HG02938 (cell line): ENCODE data around the gene ABCB1.

Experiments used
- ATAC-seq: cut with Tn5 transposase; IDR thresholded peaks from one replicate; pipeline ENCODE4 v1.9.1; 2021; ENCODE audit warnings: mild to moderate bottlenecking, moderate library complexity; ENCODE audit not compliant: unreplicated experiment

ABCB1 gene

GRCh38 chr7:87517136-87517815 lies 83.4 kb downstream of the ABCB1 start:
- no peak for ATAC-seq

- no peak for ATAC-seq
Observed at GRCh38 chr7:87513735-87514335, 86.8 kb downstream of the ABCB1 start.

GRCh38 chr7:87512906-87513305 lies 87.8 kb downstream of the ABCB1 start:
- no peak for ATAC-seq

DNA sequence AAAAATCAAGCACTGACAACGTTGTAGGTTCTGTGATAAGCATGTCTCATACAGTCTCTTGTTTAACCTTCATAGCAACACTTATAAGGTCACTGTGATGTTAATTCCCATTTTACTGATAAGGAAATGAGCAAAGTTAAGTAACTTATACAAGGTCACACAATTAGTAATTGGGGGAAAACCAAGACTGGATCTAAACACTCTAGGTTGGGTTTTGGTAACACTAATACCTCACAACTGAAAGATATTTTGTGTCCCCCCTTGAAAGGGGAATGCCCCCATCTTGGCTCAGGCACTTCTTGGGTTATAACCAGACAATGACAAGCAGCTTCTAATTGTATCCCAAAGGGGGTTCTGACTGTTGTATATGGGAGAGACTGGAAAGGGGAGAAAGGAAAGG lies 89.2 kb downstream of the ABCB1 start:
- no peak for ATAC-seq

DNA sequence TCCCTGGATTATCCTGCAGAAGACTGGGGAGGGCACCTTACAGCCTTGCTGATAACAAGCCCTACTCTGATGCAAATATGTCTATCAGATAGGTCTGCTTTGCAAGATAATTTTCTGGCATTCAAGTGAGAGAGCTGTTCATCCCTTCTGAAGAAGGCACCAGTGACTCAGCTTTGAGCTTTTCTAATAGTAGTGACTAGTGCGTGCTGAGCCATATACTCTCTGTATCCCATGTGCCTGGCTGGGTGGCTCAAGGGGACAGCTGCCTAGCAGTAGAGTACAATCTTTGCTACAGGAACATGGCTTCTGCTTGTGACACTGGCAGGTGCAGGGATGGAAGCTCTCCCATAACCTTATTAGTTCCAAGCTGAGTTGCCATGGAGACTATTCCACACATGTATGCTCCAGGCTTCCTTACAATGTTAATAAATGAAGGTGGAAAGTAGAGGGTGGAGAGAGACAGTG lies 90.2 kb downstream of the ABCB1 start:
- no peak for ATAC-seq

DNA sequence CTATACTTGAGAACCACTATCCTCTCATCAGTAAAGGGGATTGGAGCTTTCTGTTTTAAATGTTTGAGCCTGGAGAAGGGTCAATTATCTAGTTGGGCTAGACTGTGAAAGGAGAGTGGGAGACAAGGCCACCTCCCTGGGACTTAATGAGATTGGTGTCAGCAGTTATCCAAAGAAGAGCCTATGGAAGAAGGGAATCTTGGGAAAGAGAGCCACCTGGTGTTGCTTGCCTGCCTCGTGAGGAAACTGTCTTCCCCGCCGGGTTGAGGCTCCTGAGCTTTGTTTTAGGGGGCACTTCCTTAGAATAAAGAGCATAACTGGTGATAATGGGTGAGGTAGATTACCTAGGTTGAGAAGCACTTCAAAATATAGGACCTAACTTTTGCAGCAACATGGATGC lies 93.2 kb downstream of the ABCB1 start:
- ATAC-seq, result no peak

- no peak for ATAC-seq
Observed at GRCh38 chr7:87506246-87507180, 94.2 kb downstream of the ABCB1 start.

GRCh38 chr7:87505557-87506245 lies 95.0 kb downstream of the ABCB1 start:
- no peak for ATAC-seq

DNA sequence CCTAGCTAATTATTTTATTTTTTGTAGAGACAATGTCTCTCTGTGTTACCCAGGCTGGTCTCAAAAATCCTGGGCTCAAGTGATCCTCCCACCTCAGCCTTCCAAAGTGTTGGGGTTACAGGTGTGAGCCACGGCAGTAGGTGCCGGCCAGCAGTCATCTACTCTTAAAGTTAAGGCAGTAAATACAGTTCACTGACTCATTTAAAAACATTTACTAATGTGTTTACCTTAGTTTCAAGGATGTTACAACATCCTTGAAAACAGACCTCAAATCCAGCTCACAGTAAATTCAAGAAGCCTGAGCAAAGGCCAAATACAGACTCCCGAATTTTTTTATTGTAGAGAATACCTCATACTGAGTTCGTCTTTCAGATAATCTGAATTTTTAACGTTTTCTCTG lies 95.6 kb downstream of the ABCB1 start:
- no peak for ATAC-seq

GRCh38 chr7:87499494-87499893 lies 101.2 kb downstream of the ABCB1 start:
- no peak for ATAC-seq

DNA sequence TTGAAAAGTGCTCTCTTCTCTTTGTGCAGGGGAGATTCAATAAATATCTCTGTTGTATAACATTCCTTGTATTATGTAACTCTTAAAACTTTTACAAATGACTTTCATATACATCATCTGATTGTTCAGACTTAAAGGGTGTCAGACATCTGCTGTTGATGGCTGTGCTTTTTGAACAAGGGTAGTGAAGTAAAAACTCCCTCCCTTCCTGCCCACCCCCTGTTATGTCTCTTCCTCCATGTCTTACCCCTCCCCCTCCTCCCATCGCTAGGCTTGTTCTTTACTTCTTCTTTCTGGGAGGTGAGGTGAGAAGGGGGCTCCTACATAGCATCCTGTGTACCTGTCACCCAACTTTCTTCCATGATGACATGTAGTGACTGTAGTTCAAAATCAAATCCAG lies 101.8 kb downstream of the ABCB1 start:
- ATAC-seq, result no peak

- no peak for ATAC-seq
Observed at GRCh38 chr7:87497482-87497881, 103.2 kb downstream of the ABCB1 start.

GRCh38 chr7:87495366-87495765 lies 105.3 kb downstream of the ABCB1 start:
- no peak for ATAC-seq

GRCh38 chr7:87494454-87494853 lies 106.2 kb downstream of the ABCB1 start:
- no peak for ATAC-seq

DNA sequence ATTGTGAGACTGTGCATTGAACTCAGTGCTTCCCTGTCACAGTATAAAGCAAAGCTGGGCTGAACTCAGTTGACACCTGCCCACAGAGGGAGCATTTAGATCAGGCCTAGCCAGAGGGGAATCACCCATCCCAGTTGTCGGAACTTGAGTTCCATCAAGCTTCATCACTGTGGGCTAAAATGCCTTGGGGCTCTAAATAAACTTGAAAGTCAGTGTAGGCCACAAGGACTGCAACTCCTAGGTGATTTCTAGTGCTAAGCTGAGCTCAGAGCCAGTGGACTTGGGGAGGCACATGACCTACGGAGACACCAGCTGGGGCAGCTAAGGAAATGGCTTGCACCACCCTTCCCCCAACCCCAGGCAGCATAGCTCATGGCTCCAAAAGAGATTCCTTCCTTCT lies 117.6 kb downstream of the ABCB1 start:
- ATAC-seq, result no peak

DNA sequence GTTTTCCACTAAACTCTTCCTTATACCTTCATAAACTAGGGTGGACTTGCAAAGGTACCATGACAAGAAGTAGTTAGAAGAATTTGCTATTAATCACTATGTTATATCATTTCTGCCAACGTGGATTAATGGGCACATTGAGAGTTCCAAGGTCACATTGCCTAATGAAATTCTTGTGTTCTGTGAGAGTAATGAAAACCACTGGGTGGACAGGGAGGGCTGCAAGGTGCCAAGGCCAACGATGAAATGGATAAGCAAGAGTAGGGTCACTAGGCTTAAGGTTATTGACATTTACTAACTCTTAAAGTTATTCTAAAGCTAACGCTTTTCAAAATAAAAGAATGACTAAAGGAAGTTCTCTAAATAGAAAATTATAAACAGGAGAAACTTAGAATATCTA lies 118.6 kb downstream of the ABCB1 start:
- no peak for ATAC-seq

- ATAC-seq, result no peak
Observed at GRCh38 chr7:87480386-87480785, 120.3 kb downstream of the ABCB1 start.

DNA sequence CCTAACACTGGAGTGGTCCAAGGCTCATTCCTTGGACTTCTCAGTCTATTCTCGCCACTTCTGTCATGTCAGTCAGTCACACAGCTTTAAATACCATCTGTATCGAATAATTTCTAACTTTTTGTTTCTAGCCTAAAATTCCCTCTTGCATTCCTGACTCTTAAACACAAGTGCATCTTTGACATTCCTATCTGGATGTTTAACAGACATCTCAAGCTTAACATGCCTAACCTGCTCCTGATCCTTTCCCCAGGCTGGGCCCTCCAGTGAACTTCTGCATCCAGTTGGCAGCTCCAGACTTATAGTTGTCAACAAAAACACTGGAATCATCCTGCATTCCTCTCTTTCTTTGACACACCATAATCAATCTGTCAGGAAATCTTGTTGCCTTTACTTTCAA lies 120.7 kb downstream of the ABCB1 start:
- ATAC-seq, result no peak

- no peak for ATAC-seq
Observed at GRCh38 chr7:87476179-87476557, 124.5 kb downstream of the ABCB1 start.

GRCh38 chr7:87475359-87476178 lies 125.1 kb downstream of the ABCB1 start, which contains the start of gene ABCB4:
Gene ABCB4 (minus strand): TSS chr7:87475680. CDS start chr7:87475465, 215 bp downstream.
- peak; percentile 17 for ATAC-seq
